ENCODE measurements around the gene ASIC4.

DNA sequence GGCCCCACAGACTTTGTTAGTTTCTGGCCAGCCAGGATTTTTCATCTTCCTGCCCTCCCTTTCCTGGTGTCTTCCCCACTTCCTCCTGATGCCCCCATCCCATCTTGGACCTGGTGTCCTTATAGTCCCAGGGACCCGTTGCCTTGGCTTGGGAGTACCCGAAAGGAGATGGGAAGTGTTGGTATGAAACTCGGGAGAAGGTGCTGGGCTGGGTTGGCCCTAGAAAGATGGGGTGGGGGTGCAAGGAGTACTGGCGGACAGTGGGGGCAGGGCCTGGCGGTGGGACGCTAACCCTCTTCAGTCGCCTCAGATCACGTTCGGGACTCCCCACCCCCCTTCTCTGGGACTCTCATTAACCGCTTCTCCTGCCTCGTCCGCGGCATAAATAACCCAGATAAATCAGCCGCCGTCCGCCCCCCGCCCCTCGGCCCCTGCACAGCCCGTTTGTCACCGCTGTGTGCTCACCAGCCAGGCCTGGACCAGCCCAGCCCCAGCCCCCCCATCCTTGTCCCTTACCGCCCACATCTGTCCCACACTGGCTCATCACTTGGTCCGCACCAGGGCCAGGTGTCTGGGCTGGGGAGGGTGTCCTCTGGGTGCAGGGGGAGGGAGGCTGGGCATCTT, 3.7 kb upstream of the ASIC4 start:
- TF ChIP-seq, protein P1, sequence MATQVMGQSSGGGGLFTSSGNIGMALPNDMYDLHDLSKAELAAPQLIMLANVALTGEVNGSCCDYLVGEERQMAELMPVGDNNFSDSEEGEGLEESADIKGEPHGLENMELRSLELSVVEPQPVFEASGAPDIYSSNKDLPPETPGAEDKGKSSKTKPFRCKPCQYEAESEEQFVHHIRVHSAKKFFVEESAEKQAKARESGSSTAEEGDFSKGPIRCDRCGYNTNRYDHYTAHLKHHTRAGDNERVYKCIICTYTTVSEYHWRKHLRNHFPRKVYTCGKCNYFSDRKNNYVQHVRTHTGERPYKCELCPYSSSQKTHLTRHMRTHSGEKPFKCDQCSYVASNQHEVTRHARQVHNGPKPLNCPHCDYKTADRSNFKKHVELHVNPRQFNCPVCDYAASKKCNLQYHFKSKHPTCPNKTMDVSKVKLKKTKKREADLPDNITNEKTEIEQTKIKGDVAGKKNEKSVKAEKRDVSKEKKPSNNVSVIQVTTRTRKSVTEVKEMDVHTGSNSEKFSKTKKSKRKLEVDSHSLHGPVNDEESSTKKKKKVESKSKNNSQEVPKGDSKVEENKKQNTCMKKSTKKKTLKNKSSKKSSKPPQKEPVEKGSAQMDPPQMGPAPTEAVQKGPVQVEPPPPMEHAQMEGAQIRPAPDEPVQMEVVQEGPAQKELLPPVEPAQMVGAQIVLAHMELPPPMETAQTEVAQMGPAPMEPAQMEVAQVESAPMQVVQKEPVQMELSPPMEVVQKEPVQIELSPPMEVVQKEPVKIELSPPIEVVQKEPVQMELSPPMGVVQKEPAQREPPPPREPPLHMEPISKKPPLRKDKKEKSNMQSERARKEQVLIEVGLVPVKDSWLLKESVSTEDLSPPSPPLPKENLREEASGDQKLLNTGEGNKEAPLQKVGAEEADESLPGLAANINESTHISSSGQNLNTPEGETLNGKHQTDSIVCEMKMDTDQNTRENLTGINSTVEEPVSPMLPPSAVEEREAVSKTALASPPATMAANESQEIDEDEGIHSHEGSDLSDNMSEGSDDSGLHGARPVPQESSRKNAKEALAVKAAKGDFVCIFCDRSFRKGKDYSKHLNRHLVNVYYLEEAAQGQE (IDR thresholded peaks at IDR 0.05; ENCODE audit: low read depth), result no peak
- TF ChIP-seq ZBTB7A (IDR thresholded peaks at IDR 0.05; ENCODE audit: low read depth) (no peak), CEBPB (IDR thresholded peaks at IDR 0.05) (no peak), TEAD4 (IDR thresholded peaks at IDR 0.05) (no peak), NFIC (IDR thresholded peaks at IDR 0.05) (no peak), RAD21 (IDR thresholded peaks at IDR 0.05; ENCODE audit: low read depth) (no peak)
- TF ChIP-seq, protein P2, sequence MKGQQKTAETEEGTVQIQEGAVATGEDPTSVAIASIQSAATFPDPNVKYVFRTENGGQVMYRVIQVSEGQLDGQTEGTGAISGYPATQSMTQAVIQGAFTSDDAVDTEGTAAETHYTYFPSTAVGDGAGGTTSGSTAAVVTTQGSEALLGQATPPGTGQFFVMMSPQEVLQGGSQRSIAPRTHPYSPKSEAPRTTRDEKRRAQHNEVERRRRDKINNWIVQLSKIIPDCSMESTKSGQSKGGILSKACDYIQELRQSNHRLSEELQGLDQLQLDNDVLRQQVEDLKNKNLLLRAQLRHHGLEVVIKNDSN (IDR thresholded peaks at IDR 0.05), result no peak
